Skeletal muscle tissue (tissue), 4 donors: ENCODE results near the gene TMPRSS6. TPM values are rescaled to one million over a fixed set of nuclear protein-coding genes. Genes with fewer than 3 reads are reported as not detected.

Experiments
- H3K27ac ChIP-seq: one replicate; pipeline ENCODE4 v1.7.0; 2013; ENCODE audit warnings: mild to moderate bottlenecking, low read depth, low read length, inconsistent platforms
- H3K27me3 ChIP-seq, 3 donors: one replicate each; pipeline ENCODE4 v1.7.0; 2013; ENCODE audit warnings: low read length in 3 of 3; ENCODE audit not compliant: control insufficient read depth in 3 of 3, insufficient read depth in 3 of 3
- H3K36me3 ChIP-seq, 3 donors: one replicate each; pipeline ENCODE4 v1.7.0; 2013; ENCODE audit warnings: low read length in 3 of 3; ENCODE audit not compliant: control insufficient read depth in 3 of 3, insufficient read depth in 3 of 3
- H3K4me1 ChIP-seq, 3 donors: one replicate each; pipeline ENCODE4 v1.7.0; 2013; ENCODE audit warnings: low read length in 3 of 3, mild to moderate bottlenecking in 3 of 3; ENCODE audit not compliant: control insufficient read depth in 3 of 3, insufficient read depth in 3 of 3
- H3K4me3 ChIP-seq, 3 donors: one replicate each; pipeline ENCODE4 v1.7.0; 2013; ENCODE audit warnings: low read length in 3 of 3
- H3K9ac ChIP-seq, 3 donors: one replicate each; pipeline ENCODE4 v1.7.0; 2013; ENCODE audit warnings: low read length in 3 of 3, mild to moderate bottlenecking in 3 of 3, moderate library complexity in 2 of 3, low read depth in 1 of 3
- H3K9me3 ChIP-seq, 3 donors: one replicate each; pipeline ENCODE4 v1.7.0; 2013; ENCODE audit warnings: low read length in 3 of 3; ENCODE audit not compliant: control insufficient read depth in 3 of 3
- total RNA-seq: library from RNA; depleted of rRNA; stranded (reverse); fragments of >200 nt; gene quantifications from one replicate; pipeline ENCODE4 v1.2.3, GENCODE V29; 2014
- donor health status: Osteomylitis.

The TMPRSS6 gene
- total RNA-seq, 1 donor from 2014 or later: not detected

GRCh38 chr22:37128555-37129281, 19.2 kb upstream of the TMPRSS6 start:
- Histone ChIP-seq H3K27me3 (peaks cover 2 to 35% (median 11%) of the 10 kb centered on the region in 3 donors), H3K27ac (no peak overlapping the region), H3K9me3 (no peaks in the 10 kb centered on the region)

GRCh38 chr22:37127350-37127878, 17.9 kb upstream of the TMPRSS6 start:
- Histone ChIP-seq H3K36me3 (no peaks in the 10 kb centered on the region), H3K9ac (no peak overlapping the region), H3K27ac (no peak overlapping the region), H3K4me3 (no peak overlapping the region), H3K27me3 (peaks cover 3 to 43% (median 15%) of the 10 kb centered on the region in 3 donors), H3K9me3 (no peaks in the 10 kb centered on the region), H3K4me1 (peaks cover 0 to 4% (median 0%) of the 10 kb centered on the region in 3 donors)

More at GRCh38 chr22:37128555-37129281, 19.2 kb upstream of the TMPRSS6 start:
- no peak overlapping the region for H3K4me3 ChIP-seq
- no peaks in the 10 kb centered on the region for H3K36me3 ChIP-seq
- peaks cover 0 to 4% (median 0%) of the 10 kb centered on the region in 3 donors for H3K4me1 ChIP-seq
- no peak overlapping the region for H3K9ac ChIP-seq

DNA sequence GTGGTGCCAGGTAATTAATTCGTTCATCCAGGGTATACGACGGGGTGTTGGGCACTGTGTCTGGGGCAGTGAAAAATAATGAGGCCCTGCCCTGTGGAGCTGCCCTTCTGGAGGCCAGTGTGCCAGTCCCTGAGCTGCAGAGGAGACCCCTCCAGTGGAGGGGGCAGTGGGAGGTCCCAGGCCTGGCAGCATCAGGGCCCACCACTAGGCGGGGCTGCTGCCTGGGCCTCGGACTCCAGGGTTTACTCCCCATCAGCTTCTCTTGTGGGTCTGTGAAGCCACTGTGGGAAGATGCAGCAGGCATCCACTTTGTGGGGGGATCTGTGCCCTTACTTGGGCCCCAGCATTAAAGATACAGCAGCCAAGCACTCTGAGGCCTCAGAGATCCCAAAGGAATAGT, 17.4 kb upstream of the TMPRSS6 start:
- Histone ChIP-seq H3K36me3 (no peaks in the 10 kb centered on the region), H3K4me3 (no peak overlapping the region), H3K27me3 (peaks cover 8 to 46% (median 17%) of the 10 kb centered on the region in 3 donors), H3K4me1 (peaks cover 0 to 4% (median 0%) of the 10 kb centered on the region in 3 donors), H3K9me3 (no peaks in the 10 kb centered on the region), H3K9ac (no peak overlapping the region), H3K27ac (no peak overlapping the region)

GRCh38 chr22:37126383-37126782, 16.9 kb upstream of the TMPRSS6 start:
- Histone ChIP-seq H3K27ac (no peak overlapping the region), H3K36me3 (no peaks in the 10 kb centered on the region), H3K27me3 (peaks cover 8 to 46% (median 17%) of the 10 kb centered on the region in 3 donors), H3K4me3 (no peak overlapping the region), H3K4me1 (peaks cover 0 to 4% (median 0%) of the 10 kb centered on the region in 3 donors), H3K9ac (no peak overlapping the region), H3K9me3 (no peaks in the 10 kb centered on the region)

GRCh38 chr22:37123649-37124048, 14.1 kb upstream of the TMPRSS6 start:
- Histone ChIP-seq H3K9me3 (no peaks in the 10 kb centered on the region), H3K36me3 (no peaks in the 10 kb centered on the region), H3K4me1 (peaks cover 0 to 2% (median 0%) of the 10 kb centered on the region in 3 donors), H3K9ac (no peak overlapping the region), H3K27me3 (peaks cover 17 to 45% (median 17%) of the 10 kb centered on the region in 3 donors), H3K4me3 (no peak overlapping the region), H3K27ac (no peak overlapping the region)

DNA sequence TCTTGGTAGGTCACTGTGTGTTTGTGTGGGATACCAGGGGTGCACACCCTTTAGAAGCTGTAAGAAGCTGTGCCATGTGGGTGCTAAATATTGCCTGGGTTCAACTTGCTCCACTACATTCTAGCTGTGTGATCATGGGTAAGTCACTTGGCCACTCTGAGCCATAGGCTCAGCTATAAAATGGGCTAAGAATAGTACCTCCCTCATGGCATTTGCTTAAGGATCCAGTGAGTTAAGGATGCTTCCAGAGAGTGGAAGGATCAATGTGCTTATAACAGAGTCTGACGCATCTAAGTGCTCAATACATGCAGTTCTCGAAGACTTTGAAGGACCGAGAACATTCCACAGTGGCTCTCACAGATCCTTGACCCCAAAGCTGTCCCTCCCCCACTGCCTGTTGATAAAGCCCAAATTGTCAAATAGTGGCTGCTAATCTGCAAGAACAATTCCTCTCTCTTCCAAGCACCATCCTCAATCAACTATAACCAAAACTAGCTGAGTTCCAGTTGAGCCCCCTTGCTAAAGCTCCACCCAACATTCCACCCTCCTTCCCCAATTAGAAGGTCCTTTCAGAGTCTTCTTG, 13.2 kb upstream of the TMPRSS6 start:
- no peaks in the 10 kb centered on the region for H3K9me3 ChIP-seq
- H3K36me3 ChIP-seq: no peaks in the 10 kb centered on the region
- no peak overlapping the region for H3K27ac ChIP-seq
- peaks cover 16 to 36% (median 18%) of the 10 kb centered on the region in 3 donors for H3K27me3 ChIP-seq
- H3K4me3 ChIP-seq: no peak overlapping the region
- no peak overlapping the region for H3K9ac ChIP-seq
- H3K4me1 ChIP-seq: no peaks in the 10 kb centered on the region

DNA sequence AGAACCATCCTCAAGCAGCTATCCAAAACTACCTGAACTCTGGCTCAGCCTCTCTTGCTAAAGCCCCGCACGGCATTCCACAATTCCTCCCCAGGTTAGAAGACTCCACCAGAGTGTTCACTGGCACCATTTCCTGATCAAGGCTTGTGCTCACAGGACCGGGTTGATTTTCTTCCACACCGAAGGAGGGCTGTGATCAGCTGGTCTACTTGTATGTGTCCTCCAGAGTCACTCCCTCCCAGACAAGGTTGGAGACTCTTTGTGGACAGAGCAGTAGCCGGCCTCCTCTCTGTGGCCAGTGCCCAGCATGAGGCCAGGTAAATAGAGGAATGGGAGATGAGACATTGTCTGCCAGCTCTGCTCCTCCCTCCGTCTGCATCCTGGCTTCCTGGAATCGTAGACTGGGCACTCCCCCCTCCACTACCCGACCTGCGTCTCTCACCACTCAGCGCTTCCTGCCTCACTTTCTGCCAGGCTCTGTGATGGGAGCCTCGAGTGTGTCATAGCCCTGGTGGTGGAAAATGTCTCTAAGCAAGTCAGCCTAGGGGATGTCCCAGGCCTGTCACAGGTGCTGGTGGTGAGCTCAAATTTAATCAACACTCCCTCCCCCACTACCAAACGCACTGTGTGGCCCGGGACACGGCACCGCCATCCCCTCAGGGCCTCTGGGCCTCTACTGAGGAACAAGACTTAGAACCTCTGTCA, 12.5 kb upstream of the TMPRSS6 start:
- Histone ChIP-seq H3K4me1 (no peaks in the 10 kb centered on the region), H3K9me3 (no peaks in the 10 kb centered on the region), H3K4me3 (no peak overlapping the region), H3K27ac (no peak overlapping the region), H3K27me3 (peaks cover 14 to 33% (median 18%) of the 10 kb centered on the region in 3 donors), H3K9ac (no peak overlapping the region), H3K36me3 (no peaks in the 10 kb centered on the region)

- Histone ChIP-seq H3K4me3 (no peak overlapping the region), H3K27me3 (peaks cover 14 to 31% (median 22%) of the 10 kb centered on the region in 3 donors), H3K9me3 (no peaks in the 10 kb centered on the region), H3K4me1 (no peaks in the 10 kb centered on the region), H3K9ac (no peak overlapping the region), H3K27ac (no peak overlapping the region), H3K36me3 (no peaks in the 10 kb centered on the region)
Measured at GRCh38 chr22:37120569-37121340, 11.2 kb upstream of the TMPRSS6 start.

DNA sequence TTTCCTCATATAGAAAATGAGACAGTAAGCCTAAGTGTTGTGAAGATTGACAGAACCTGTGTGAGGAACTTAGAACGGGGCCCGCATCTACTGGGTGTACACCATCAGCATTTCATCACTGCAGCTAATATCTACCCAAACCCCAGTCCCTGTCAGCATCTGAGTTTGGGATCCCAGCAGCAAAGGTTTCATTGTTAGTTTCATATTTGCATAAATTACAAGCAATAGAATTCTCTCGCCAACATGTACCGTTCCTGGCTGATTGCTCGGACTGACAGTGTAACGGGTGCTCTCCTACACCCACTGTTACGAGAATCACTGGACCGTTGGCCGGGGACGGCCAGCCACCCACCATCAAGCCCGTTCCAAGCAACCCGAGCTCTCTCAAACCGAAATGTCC, 10.4 kb upstream of the TMPRSS6 start:
- no peaks in the 10 kb centered on the region for H3K4me1 ChIP-seq
- no peak overlapping the region for H3K9ac ChIP-seq
- no peaks in the 10 kb centered on the region for H3K9me3 ChIP-seq
- H3K4me3 ChIP-seq: no peak overlapping the region
- peaks cover 14 to 36% (median 29%) of the 10 kb centered on the region in 3 donors for H3K27me3 ChIP-seq
- no peaks in the 10 kb centered on the region for H3K36me3 ChIP-seq
- H3K27ac ChIP-seq: no peak overlapping the region
